PC-3 (cell line): ENCODE results near the gene SLC35D2. TPM values are rescaled to one million over a fixed set of nuclear protein-coding genes. Genes with fewer than 3 reads are reported as not detected.
"Not testable (repeated sequence)": the region's sequence is repeated elsewhere in the genome, so short reads cannot be mapped to it uniquely, and the experiment has no call there.

Experiments
- ATAC-seq: fragments of 200-7000 bp; cut with Tn5 transposase; 2 replicates; pipeline ENCODE4 v1.9.1; 2020; ENCODE audit warnings: mild to moderate bottlenecking, moderate library complexity
- BruUV-seq: library from RNA; stranded (reverse); fragments of 400-500 nt; replicated peaks from 2 replicates; lab custom pipeline; 2021; lab: Mats Ljungman, UMichigan
- CTCF ChIA-PET: fragments of 300-600 bp; sonication (Branson Sonifier 250); formaldehyde crosslinking; loops from one replicate; lab custom pipeline; 2022; ENCODE audit warnings: antibody characterized with exemption; lab: Charles Lee
- POLR2A ChIA-PET: fragments of 300-600 bp; sonication (Branson Sonifier 250); formaldehyde crosslinking; loops from one replicate; lab custom pipeline; 2022; ENCODE audit warnings: antibody characterized with exemption; ENCODE audit not compliant: unreplicated experiment; lab: Charles Lee
- DNase-seq: peaks from one replicate; pipeline ENCODE4 v3.0.0-alpha.2; 2015
- H2AFZ ChIP-seq: fragments of 300-600 bp; sonication (generic); 2 replicates; pipeline ENCODE4 v1.6.0; 2016; ENCODE audit warnings: antibody characterized with exemption, low read length
- H3F3A ChIP-seq: fragments of 300-600 bp; sonication (generic); one replicate; pipeline ENCODE4 v1.6.0; 2017; ENCODE audit warnings: antibody characterized with exemption, low read length, control low read depth, mild to moderate bottlenecking; ENCODE audit not compliant: unreplicated experiment
- H3K27ac ChIP-seq: fragments of 300-600 bp; sonication (generic); 2 replicates; pipeline ENCODE4 v1.5.1; 2016; ENCODE audit warnings: mild to moderate bottlenecking, low read length
- H3K27me3 ChIP-seq: fragments of 300-600 bp; sonication (generic); 2 replicates; pipeline ENCODE4 v1.6.1; 2016; ENCODE audit warnings: low read length, mixed read lengths
- H3K36me3 ChIP-seq: fragments of 300-600 bp; sonication (generic); 2 replicates; pipeline ENCODE4 v1.6.1; 2016; ENCODE audit warnings: low read depth, mixed run types, low read length, mixed read lengths
- H3K4me1 ChIP-seq: fragments of 300-600 bp; sonication (generic); 2 replicates; pipeline ENCODE4 v1.5.1; 2016; ENCODE audit warnings: low read length; ENCODE audit not compliant: insufficient read depth
- H3K4me2 ChIP-seq: fragments of 300-600 bp; sonication (generic); 2 replicates; pipeline ENCODE4 v1.6.0; 2016; ENCODE audit warnings: low read length
- H3K4me3 ChIP-seq: fragments of 300-600 bp; sonication (generic); 2 replicates; pipeline ENCODE4 v1.5.1; 2016; ENCODE audit warnings: mild to moderate bottlenecking, low read length, mixed read lengths
- H3K79me2 ChIP-seq: fragments of 300-600 bp; sonication (generic); 2 replicates; pipeline ENCODE4 v1.6.1; 2017; ENCODE audit warnings: low read length, mixed read lengths
- H3K9ac ChIP-seq: fragments of 300-600 bp; sonication (generic); 2 replicates; pipeline ENCODE4 v1.6.0; 2016; ENCODE audit warnings: mild to moderate bottlenecking, low read length
- H3K9me2 ChIP-seq: fragments of 300-600 bp; sonication (generic); replicated peaks from 2 replicates; pipeline ENCODE4 v1.6.1; 2016; ENCODE audit warnings: mixed run types, low read length, mixed read lengths
- H3K9me3 ChIP-seq: fragments of 300-600 bp; sonication (generic); 2 replicates; pipeline ENCODE4 v1.6.1; 2016; ENCODE audit warnings: low read length, mixed read lengths
- H4K20me1 ChIP-seq: fragments of 300-600 bp; sonication (generic); 2 replicates; pipeline ENCODE4 v1.6.1; 2016; ENCODE audit warnings: low read length, mixed read lengths
- CTCF ChIP-seq: fragments of 300-600 bp; sonication (generic); conservative IDR thresholded peaks from 2 replicates; pipeline ENCODE4 v1.5.1; 2017; ENCODE audit warnings: antibody characterized with exemption, low read depth, mild to moderate bottlenecking, low read length
- EZH2 ChIP-seq: fragments of 300-600 bp; sonication (generic); IDR thresholded peaks from one replicate; pipeline ENCODE4 v1.6.1; 2017; ENCODE audit warnings: antibody characterized with exemption, mild to moderate bottlenecking, low read length; ENCODE audit not compliant: unreplicated experiment
- EZH2phosphoT487 ChIP-seq: fragments of 300-600 bp; sonication (generic); IDR thresholded peaks from 2 replicates; pipeline ENCODE4 v1.6.1; 2018; ENCODE audit warnings: mild to moderate bottlenecking, antibody characterized with exemption, low read length, borderline replicate concordance
- intact Hi-C: fragments of 100-400 bp; cut with micrococcal nuclease; formaldehyde crosslinking; loops from 2 replicates; pipeline ENCODE4 v1.9.0; 2023
- total RNA-seq: library from RNA; depleted of rRNA; stranded (reverse); fragments of >200 nt; gene quantifications from 2 replicates; pipeline ENCODE4 v1.2.3, GENCODE V29; 2014

SLC35D2 gene
- total RNA-seq, 1 experiment from 2014 or later, result 21.5 TPM

- H3K27ac ChIP-seq, result no peak overlapping the region
- no peak overlapping the region for H3K4me2 ChIP-seq
- ChIA-PET POLR2A (no interaction called here), CTCF (no interaction called here)
- DNase-seq, result no peak
- no peaks in the 10 kb centered on the region for H3K27me3 ChIP-seq
- H3K36me3 ChIP-seq, result no peaks in the 10 kb centered on the region
- no peaks in the 10 kb centered on the region for H3K9me3 ChIP-seq
- H3K4me1 ChIP-seq, result peaks cover 26% of the 10 kb centered on the region
- H2AFZ ChIP-seq, result no peak overlapping the region
- ATAC-seq, result no peak
- no peak overlapping the region for H3K4me3 ChIP-seq
- no peaks in the 10 kb centered on the region for H4K20me1 ChIP-seq
- no peaks in the 10 kb centered on the region for H3K9me2 ChIP-seq
- no TSS peak for BruUV-seq
- H3K79me2 ChIP-seq, result peaks cover 36% of the 10 kb centered on the region
- no peak for TF ChIP-seq EZH2phosphoT487
- no peak for TF ChIP-seq EZH2
- no peak for TF ChIP-seq CTCF
- intact Hi-C loops, result no loop called here
- H3K9ac ChIP-seq, result no peak overlapping the region
- H3F3A ChIP-seq, result peaks cover 4% of the 10 kb centered on the region
These were observed 4.0 kb downstream of the SLC35D2 start for GRCh38 chr9:96379461-96379860.

GRCh38 chr9:96378187-96378586 is 5.3 kb downstream of the SLC35D2 start:
- peaks cover 36% of the 10 kb centered on the region for H3K79me2 ChIP-seq
- H2AFZ ChIP-seq, result no peak overlapping the region
- H3K36me3 ChIP-seq, result no peaks in the 10 kb centered on the region
- H3K27me3 ChIP-seq, result no peaks in the 10 kb centered on the region
- H3K9ac ChIP-seq, result no peak overlapping the region
- H3K27ac ChIP-seq, result peak overlapping the region; percentile 58; the same call in 1 of the 2 replicates
- TF ChIP-seq EZH2, result no peak
- TF ChIP-seq CTCF, result no peak
- TF ChIP-seq EZH2phosphoT487, result no peak
- no peaks in the 10 kb centered on the region for H4K20me1 ChIP-seq
- H3K9me2 ChIP-seq, result no peaks in the 10 kb centered on the region
- ChIA-PET CTCF (no interaction called here), POLR2A (no interaction called here)
- H3K4me1 ChIP-seq, result peaks cover 22% of the 10 kb centered on the region
- H3F3A ChIP-seq, result peaks cover 4% of the 10 kb centered on the region
- H3K4me2 ChIP-seq, result peak overlapping the region; percentile 9; the same call in 1 of the 2 replicates
- ATAC-seq (no peak), DNase-seq (no peak)
- BruUV-seq, result no TSS peak
- intact Hi-C loops, result no loop called here
- H3K4me3 ChIP-seq, result no peak overlapping the region
- H3K9me3 ChIP-seq, result no peaks in the 10 kb centered on the region

GRCh38 chr9:96376891-96377874 is 6.3 kb downstream of the SLC35D2 start:
- Histone ChIP-seq H3K36me3 (no peaks in the 10 kb centered on the region), H3K4me3 (no peak overlapping the region), H3K27me3 (no peaks in the 10 kb centered on the region), H3K9me2 (no peaks in the 10 kb centered on the region), H3K27ac (peak overlapping the region; percentile 58), H3K9me3 (no peaks in the 10 kb centered on the region), H4K20me1 (no peaks in the 10 kb centered on the region), H3K4me1 (peaks cover 16% of the 10 kb centered on the region), H3K79me2 (peaks cover 27% of the 10 kb centered on the region), H3K4me2 (peak overlapping the region; percentile 9), H2AFZ (no peak overlapping the region), H3K9ac (no peak overlapping the region), H3F3A (peaks cover 4% of the 10 kb centered on the region)
- BruUV-seq, result no TSS peak
- peak; percentile 69 for DNase-seq
- no peak for TF ChIP-seq CTCF
- TF ChIP-seq EZH2, result no peak
- TF ChIP-seq EZH2phosphoT487, result no peak
- ChIA-PET POLR2A (no interaction called here), CTCF (no interaction called here)
- ATAC-seq, result peak; percentile 87
- intact Hi-C loops, result no loop called here

- DNase-seq, H3K9me3 ChIP-seq, H3K36me3 ChIP-seq, ATAC-seq, H3K4me3 ChIP-seq, H4K20me1 ChIP-seq, H3K27me3 ChIP-seq, CTCF ChIA-PET, H2AFZ ChIP-seq, intact Hi-C loops, H3K9me2 ChIP-seq, H3F3A ChIP-seq, POLR2A ChIA-PET, H3K27ac ChIP-seq, BruUV-seq, H3K9ac ChIP-seq, H3K4me2 ChIP-seq: not testable (repeated sequence)
- Histone ChIP-seq H3K4me1 (peaks cover 16% of the 10 kb centered on the region), H3K79me2 (peaks cover 13% of the 10 kb centered on the region; the same call in 1 of the 2 replicates)
These were observed 8.0 kb downstream of the SLC35D2 start for GRCh38 chr9:96375507-96375906.
